Hypothalamus (tissue), 51 donors: ENCODE measurements around the gene CNTFR.
"Not testable (repeated sequence)": the region's sequence is repeated elsewhere in the genome, so short reads cannot be mapped to it uniquely, and the experiment has no call there.

Experiments used
- DNase-seq, 51 donors: peaks; one replicate each; lab custom pipeline; 2025; lab: John Stamatoyannopoulos, UW

The CNTFR gene, protein sequence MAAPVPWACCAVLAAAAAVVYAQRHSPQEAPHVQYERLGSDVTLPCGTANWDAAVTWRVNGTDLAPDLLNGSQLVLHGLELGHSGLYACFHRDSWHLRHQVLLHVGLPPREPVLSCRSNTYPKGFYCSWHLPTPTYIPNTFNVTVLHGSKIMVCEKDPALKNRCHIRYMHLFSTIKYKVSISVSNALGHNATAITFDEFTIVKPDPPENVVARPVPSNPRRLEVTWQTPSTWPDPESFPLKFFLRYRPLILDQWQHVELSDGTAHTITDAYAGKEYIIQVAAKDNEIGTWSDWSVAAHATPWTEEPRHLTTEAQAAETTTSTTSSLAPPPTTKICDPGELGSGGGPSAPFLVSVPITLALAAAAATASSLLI

DNA sequence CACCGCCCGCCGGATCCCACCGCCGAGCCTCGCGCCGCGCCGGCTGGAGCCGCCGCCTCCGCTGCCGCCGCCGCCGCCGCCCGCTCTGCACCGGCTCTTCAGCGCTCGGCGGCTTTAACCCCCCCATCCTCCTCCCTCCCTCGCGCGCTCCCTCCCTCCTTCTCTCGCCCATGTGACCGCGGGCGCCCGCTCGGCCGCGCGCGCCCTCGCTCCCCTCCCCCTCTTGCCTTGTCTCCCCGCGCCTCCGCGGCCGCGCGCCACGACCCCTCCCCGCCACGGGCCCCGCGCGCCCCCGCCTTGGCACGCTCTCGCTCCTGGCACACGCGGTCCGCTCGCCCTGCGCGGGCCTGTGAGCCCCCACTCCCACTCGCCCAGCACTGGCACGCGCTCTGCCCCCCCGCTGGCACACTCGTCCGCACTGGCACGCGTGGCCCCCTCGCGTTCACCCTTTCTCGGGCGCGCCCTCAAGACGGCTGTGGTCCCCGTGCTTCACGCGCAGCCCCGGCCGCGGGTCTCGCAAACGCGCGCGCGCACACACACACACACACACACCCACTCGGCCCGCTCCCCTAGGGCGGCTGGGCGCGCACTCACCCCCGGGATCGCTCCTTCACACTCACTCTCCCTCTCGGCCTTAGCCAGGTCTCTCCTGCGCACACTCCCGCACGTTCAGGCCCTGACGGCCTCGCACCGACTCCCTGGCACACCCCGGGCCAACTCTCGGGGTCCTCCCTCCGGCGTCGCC, at the start of gene CNTFR:
Gene CNTFR (minus strand): TSS at position 89 of the 745 bp plus-strand sequence. CDS start 20,743 bp downstream, outside the sequence.
- DNase-seq: peak in 48 of 51 donors; percentile 16 to 84 (median 66)

DNA sequence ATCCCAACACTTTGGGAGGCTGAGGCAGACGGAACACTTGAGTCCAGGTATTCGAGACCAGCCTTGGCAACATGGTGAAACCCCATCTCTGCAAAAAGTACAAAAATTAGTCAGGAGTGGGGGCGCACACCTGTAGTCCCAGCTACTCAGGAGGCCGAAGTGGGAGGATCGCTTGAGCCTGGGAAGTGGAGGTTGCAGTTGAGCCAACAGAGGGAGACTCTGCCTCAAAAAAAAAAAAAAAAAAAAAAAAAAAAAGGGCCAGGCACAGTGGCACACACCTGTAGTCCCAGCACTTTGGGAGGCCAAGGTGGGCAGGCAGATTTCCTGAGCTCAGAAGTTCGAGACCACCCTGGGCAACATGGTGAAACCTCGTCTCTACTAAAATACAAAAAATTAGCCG, 49.8 kb upstream of the CNTFR start:
- not testable (repeated sequence) for DNase-seq

DNA sequence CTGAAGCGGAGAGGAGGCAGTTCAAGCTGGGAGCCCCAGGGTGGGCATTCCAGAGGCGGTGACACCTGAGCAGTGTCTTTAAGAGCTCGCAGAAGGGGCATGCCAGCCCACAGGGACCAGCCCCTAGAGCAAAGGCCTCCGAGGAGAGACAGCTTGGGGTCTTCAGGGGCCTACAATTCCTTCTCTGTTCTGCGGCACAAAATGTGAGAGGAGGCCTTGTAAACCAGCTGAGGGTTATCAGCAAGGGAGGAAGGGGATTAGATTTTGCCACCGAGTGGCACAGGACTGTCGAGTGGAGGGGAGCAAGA, 48.6 kb upstream of the CNTFR start:
- peak in 1 of 51 donors; percentile 38 for DNase-seq

DNA sequence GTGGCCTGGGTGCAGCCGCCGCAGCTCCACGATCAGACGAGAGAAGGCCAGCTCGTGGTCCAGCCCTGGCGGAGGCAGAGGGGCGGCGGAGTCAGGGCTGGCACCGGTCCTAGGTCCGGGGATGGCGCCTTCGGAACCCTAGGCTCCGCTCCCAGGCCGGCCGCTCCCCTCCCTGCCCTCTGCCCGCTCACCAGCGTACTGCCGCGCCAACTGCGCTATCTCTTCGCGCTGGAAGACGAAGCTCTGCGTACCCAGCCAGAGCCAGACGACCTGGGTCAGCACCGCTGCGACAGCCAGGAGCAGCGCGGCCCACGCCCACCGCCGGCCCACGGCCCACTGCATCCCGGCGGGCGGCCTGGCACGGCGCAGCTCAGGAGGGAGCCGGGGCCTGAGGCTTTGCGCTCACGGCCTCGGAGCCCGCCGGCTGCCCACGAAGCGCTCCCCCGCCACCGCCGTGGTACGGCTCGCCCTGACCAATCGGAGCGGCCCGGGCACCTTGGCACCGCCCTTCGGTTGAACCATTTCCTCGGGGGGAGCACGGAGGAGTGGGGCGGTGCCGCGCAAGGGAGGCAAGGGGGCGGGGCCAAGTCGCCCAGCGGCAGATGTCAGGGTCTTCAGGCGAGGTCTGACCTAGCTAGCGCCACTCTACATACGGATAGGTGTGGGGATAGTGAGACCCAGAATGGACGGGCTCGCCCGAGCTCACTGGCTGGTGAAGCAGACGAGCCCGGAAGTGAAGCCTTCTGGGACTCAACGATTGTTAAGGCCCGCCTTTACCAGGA, 48.0 kb upstream of the CNTFR start, which contains the start of gene SIGMAR1:
Gene SIGMAR1 (minus strand): TSS at position 432 of the 782 bp plus-strand sequence. CDS start 90 bp downstream, at position 342.
- peak; percentile 52 to 97 (median 88) for DNase-seq

DNA sequence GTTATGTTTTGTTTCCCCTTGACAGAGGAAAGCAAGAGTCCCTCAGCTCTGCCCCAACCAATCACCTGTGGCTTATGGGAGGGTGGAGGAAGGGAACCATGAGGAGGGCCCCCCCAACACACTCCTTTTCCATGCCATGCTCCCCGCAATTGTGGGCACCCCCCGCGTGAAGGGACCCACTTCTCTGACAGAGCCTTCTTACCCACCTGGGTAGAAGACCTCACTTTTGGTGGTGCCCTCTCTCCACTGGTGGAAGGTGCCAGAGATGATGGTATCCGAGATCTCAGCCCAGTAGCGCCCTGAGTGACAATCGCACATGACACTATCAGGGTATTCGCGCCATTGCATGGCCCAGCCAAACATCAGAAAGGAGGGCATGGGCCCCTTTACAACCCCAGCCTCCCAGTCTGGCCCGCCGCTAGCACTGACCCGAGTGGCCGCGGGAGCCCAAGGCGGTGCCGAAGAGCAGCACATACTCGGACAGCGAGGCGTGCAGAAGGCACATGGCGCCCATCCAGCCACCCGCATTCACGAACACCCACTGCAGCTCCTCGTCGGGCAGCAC, 47.3 kb upstream of the CNTFR start:
- DNase-seq: peak in 8 of 51 donors; percentile 28 to 59 (median 50)

DNA sequence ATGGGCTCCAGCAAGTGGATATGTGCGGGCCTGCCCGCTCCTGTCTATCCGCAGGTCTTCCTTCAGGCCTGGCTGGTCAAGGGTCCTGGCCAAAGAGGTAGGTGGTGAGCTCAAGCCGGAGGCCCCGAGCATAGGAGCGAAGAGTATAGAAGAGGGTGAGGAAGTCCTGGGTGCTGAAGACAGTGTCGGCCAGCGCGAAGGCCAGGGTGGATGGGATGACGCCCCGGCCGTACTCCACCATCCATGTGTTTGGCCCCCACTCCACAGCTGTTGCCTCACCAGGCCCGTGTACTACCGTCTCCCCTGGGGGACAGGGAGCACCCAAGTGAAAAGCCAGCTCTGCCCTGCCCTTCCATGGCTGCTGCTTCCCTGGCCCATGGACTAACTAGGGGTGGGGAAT, 46.0 kb upstream of the CNTFR start:
- no peak for DNase-seq

DNA sequence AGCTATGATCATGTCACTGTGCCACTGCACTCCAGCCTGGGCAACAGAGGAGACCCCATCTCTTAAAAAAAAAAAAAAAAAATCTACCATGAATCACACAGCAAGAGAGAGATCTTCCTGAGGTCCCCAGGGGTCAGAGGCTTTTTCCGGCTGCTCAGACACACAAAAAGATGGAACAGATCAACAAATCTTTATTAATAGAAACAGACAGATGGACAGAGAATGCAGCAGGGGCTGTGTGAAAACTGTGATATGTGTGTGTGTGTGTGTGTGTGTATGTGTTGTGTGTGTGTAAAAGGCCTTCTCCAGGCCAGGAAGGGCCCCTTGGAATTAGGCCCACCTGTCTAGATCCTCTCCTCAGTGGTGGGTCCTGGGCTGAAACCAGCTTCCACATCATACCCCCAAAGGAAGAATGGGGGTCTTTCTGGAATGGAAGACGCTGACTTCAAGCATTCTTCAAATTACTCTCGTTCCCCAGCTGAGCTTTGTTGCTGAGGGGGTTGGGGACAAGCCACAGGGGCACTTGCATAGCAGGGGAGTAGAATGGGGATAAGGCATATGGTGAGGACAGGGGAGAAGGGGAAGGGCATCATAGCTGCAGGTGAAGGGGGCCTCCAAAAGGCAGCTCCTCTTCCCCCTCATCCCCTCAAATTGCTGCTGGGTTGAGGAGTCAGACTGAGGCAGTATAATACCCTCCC, 45.2 kb upstream of the CNTFR start:
- DNase-seq: no peak

DNA sequence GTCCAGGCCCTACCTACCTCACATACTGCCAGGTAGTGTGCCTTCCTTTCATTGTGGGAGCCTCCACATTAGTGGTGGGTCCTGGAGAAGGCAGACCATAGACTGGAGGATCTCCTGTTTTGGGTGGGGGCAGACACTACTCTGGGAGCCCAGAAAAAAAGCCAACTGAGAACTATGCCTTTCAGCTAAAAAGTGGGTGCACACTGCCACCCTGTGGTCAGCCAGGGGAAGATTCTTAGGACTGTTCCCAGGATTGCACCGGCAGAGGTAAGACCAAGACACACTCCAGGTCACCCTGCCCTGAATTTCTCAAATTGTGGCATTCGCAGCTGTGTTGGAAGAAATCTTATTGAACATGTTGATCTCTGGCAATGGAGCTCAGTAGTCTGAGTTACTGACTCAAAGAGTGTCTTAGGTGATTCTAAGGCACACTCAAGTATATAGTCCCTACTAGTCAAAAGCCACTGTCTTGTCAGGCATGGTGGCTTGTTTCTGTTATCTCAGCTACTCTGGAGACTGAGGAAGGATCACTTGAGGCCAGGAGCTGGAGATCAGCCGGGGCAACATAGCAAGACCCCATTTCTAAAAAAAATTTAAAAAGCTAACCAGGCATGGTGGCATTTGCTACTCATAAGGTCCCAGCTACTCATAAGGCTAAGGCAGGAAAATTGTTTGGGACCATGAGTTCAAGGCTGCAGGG, 44.5 kb upstream of the CNTFR start:
- peak in 41 of 51 donors; percentile 13 to 73 (median 45) for DNase-seq

DNA sequence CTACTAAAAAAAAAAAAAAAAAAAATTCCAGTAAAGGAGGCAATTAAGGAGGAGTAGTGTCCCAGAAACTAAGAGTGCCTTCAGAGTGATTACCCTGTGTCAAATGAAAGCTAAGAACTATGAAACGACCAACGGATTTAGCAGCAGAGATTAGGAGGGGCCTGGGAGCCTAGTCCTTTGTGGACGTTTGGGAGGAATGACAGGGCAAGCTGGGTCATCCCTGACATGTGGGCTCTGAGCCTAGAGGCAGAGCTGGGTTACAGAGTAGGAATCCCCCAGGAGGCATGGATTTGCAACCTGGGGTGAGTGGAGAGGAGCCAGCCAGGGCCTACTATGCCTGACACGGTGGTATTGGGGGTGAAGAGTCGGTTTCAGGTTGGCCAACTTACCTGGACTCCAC, 43.6 kb upstream of the CNTFR start:
- DNase-seq: no peak

DNA sequence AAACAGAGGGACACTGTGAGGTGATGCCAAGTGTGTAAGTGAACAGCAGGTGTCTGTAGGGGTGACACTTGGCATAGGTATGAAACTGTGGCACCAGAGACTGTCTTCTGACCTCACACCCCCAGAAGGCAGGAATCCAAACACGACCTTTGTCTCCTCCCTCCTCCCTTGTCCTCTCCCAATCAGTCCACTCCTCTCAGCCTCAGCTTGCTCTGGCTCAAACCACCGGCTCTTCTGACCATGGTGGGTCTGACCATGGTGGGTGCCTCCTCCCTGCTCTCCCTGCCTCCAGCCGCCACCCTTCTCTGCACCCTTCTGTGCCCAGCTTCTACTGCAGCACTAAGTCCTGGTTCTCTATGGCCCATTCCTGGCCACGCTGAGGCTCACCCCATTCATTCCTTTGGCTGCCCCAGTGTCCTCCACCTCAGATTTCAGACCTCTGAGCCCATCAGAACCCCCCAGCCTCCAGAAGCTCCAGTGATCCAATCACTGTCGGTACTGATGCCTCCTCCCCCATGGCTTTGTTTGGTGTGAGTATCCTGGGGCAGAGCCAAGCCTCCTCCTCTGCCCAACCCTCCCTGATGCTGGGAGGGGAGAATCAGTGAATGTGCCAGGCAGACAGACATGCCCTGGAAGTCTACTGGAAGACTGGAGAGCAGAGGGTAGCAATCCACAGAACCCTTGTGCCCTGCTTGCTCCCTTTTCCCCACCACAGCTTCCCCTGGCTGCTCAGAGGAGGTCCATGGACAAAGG, 41.1 kb upstream of the CNTFR start:
- DNase-seq: no peak

DNA sequence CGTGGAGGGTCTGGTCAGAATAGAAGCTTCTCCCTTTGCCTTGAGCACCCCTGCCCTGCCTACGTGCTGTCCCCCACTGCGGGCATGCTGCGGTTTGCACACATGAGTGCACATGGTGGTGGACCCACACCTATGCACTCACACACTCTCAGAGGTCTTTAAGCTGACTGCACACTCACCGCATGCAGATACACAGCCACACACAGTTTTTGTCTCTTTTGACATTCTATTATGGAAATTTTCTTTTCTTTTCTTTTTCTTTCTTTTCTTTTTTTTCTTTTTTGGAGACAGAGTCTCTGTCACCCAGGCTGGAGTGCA, 39.9 kb upstream of the CNTFR start:
- no peak for DNase-seq

DNA sequence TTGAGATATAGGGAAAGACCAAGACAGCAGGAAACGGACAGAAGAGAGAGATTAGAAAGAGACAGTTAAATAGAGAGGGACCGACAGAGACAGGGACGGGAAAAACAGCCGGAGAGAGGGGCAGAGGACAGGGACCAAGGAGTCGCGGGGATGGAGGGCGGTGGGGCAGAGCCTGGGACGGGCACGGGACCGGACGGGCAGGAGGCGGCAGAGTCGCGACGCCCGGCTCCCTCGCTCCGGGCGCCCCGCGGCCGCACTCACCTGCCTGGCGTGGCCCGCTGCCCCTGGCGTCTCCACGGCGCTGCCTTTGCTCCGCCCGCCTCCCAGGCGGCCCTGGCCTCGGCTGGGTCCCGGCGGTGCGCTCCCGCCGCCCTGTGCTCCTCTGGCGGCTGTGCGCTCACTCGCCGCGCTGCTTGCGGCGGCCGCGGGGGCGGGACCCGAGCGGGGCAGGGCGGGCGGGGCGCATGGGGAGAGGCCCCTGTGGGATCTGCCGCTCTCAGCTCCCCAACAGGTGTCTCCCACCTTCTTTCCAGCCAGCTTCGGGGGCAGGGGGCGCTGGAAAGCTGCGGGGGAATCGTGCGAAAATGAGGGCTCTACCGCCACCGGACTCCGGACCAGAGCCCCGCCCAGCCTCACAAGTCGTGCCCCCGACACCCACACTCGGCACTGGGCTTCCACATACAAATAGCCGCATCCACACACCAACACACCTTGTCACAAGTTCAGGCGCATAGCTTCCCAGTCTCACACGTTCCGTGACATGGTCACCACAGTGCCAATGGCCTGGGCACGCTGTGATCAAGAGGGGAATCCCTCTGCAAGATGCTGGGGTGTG, 39.3 kb upstream of the CNTFR start, which contains the start of gene ARID3C:
Gene ARID3C (minus strand): TSS at position 411 of the 835 bp plus-strand sequence. CDS start 1,052 bp downstream, outside the sequence.
- peak in 3 of 51 donors; percentile 15 to 19 (median 19) for DNase-seq

DNA sequence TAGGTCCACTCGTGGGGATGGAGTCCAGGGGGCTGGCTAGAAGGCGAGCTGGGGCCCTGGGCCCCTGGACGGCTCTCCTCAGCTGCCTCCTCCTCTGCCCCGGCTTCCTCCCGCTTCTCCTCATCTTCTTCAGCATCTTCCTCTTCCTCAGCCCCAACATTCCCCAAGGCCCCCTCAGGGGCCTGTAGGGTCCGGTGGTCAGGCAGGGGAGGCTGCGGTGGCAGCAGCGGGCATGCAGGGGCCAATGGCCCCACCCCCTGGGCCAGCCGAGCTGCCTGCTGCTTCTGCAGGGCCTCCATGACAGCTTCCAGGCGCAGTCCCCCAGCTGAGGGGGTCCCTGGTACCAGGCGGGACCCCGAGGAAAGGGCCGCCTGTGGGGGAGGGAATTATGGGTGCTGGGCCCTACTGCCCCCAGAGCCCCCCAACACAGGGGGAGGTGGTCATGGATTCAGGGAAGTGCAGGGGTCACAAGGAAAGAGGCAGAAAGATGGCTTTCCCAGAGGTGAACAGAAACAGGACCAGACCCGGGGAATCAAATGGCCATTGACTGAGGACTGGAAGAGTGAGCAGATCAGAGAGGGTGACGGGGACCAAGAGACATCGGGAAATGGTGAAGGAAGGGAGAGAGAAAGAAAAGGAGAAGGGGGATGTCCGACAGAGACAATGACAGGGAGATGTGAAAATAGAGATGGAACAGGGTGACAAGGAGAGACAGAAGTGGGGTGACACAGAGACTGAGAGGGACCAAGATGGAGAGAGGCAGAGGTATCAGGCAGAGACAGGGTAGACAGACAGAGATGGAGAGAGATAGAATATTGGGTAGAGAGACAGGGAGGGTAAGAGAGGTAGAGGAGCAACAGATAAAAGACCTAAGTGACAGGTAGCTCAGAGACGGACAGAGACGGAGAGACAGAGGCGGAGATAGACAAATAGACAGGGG, 38.5 kb upstream of the CNTFR start:
- DNase-seq: no peak

DNA sequence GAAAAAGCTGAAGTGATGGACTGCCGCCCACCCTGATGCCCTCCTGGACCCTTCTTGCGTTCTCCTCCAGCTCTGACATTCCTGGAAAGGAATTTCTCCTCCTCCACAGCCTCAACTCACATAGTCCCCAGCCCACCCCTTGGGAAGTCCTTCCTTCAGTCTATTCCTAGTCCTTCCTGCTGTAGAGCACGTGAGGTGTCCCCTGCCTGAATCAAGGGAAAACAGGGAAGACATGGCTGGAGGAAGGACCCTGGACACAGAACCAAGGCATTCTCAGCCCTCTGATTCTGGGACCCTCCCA, 35.6 kb upstream of the CNTFR start:
- DNase-seq: no peak

DNA sequence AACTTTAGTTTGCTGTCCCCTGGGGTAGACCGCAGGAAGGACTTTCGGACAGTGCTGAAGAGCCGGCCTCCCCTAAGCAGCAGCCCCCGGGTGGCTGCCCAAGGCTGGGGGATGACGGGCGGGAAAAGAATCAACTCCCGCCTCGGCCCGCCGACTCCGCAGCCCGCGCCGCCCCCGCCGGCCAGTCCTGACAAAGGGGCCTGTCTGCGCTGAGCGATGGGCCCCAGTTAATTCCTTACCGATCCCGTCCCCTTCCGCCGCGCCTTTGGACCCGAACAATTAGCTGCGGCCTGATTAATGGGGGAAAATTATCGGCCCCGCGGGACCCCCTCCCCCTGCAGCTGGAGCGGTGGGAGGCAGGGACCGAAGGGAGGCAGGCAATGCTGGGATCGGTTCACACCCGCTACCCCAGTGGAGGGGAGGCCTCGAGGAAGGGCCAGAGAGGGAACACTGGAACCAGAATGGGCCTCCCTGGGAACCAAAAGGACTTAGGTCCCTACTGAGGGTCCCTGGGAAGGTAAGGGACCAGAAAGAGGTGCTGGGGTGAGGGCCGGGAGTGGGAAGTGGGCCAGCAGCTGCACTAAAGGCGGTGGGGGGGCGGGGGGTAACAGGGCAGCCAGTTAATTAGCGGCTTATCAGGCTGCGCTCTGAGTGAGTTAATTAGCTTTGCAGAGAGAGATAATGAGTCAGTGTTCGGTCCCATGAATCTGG, 35.1 kb upstream of the CNTFR start:
- no peak for DNase-seq
